ENCODE data around the gene FEZF1.

Gene FEZF1

DNA sequence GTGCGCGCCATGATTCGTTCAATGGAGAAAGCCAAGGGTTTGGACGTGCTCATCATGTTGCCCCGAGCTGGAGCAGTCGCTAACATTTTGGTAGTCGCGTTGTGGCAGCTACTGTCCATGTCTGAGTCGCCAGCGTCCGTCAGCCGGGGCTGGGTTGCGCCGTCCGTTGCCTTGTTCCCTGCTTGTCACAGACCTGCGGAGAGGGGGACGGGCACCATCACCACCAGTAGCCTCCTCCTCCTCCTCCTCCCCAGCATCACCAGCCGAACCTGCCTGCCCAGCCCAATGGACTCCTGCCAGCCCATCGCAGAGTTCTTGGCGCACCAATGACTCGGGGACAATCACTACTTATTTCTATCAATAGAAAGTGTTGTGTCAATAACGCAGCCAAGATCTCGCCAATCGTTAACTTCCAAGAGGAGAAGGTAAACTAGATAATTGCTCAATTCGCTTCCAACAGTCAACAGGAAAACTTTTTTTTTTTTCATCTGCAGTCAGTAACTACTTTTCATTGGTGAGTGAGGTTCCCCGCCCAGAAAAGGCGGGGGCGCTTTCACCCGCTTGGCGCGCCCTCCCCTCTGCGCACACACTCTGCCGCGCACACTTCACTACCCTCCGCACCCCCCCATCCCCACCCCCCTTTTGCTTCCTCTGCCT is at the start of gene FEZF1:
Gene FEZF1, minus strand, starts transcription at position 432 of the 657 bp plus-strand sequence. Its CDS starts 313 bp downstream, at position 119.
- Histone ChIP-seq H3K27ac (ENCODE audit: low read depth, low read length) (no peak within 1 kb of the TSS), H3K79me2 (ENCODE audit: control insufficient read depth, low read length) (no peaks in the 10 kb centered on the region), H3K4me3 (ENCODE audit: low read length) (no peak within 1 kb of the TSS), H3K4me1 (ENCODE audit: control insufficient read depth, low read length) (no peaks in the 10 kb centered on the region), H3K9me2 (replicated peaks; ENCODE audit: control insufficient read depth, low read length) (no peaks in the 10 kb centered on the region), H3K9me3 (ENCODE audit: control insufficient read depth, insufficient read depth, low read length) (peaks cover 19% of the 10 kb centered on the region; the same call in 1 of the 2 replicates), H3F3A (ENCODE audit: control insufficient read depth, insufficient read depth) (no peaks in the 10 kb centered on the region), H3K27me3 (ENCODE audit: control insufficient read depth, low read length) (peaks cover 2% of the 10 kb centered on the region; the same call in 1 of the 2 replicates), H3K36me3 (ENCODE audit: control insufficient read depth, low read length) (no peaks in the 10 kb centered on the region), H3K4me2 (ENCODE audit: low read length) (no peak within 1 kb of the TSS), H4K20me1 (ENCODE audit: control insufficient read depth, insufficient read depth, low read depth, low read length) (no peaks in the 10 kb centered on the region)
- TF ChIP-seq, protein P1, sequence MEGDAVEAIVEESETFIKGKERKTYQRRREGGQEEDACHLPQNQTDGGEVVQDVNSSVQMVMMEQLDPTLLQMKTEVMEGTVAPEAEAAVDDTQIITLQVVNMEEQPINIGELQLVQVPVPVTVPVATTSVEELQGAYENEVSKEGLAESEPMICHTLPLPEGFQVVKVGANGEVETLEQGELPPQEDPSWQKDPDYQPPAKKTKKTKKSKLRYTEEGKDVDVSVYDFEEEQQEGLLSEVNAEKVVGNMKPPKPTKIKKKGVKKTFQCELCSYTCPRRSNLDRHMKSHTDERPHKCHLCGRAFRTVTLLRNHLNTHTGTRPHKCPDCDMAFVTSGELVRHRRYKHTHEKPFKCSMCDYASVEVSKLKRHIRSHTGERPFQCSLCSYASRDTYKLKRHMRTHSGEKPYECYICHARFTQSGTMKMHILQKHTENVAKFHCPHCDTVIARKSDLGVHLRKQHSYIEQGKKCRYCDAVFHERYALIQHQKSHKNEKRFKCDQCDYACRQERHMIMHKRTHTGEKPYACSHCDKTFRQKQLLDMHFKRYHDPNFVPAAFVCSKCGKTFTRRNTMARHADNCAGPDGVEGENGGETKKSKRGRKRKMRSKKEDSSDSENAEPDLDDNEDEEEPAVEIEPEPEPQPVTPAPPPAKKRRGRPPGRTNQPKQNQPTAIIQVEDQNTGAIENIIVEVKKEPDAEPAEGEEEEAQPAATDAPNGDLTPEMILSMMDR (IDR thresholded peaks at IDR 0.05; ENCODE audit: low read depth, low read length, poor library complexity, severe bottlenecking), result no peak
- TF ChIP-seq EZH2phosphoT487 (IDR thresholded peaks at IDR 0.05; ENCODE audit: borderline replicate concordance, low read length), result no peak

DNA sequence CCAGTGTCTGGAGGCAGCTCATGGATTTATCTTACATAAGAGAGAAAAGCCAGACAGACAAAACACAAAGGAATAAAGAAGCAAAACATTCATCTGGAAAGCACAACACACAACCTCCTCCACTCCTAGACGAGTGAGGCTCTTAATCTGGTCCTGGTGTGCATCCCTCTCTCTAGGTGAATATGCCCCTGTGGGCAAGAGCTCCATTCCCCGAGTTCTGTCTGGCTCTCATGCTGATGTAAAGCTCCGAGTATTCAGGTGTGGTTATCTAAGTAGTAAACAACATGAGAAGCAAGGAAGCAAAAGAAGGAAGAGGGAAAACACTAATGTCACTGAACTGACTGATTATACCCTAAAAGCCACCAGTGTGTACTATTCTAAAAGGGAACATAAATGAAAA is 47.9 kb upstream of the FEZF1 start:
- no peaks in the 10 kb centered on the region for H3K79me2 ChIP-seq (ENCODE audit: control insufficient read depth, low read length)
- H3K27ac ChIP-seq (ENCODE audit: low read depth, low read length), result no peak overlapping the region
- H3F3A ChIP-seq (ENCODE audit: control insufficient read depth, insufficient read depth), result no peaks in the 10 kb centered on the region
- H3K4me1 ChIP-seq (ENCODE audit: control insufficient read depth, low read length), result no peaks in the 10 kb centered on the region
- no peaks in the 10 kb centered on the region for H4K20me1 ChIP-seq (ENCODE audit: control insufficient read depth, insufficient read depth, low read depth, low read length)
- H3K9me2 ChIP-seq (replicated peaks; ENCODE audit: control insufficient read depth, low read length), result no peaks in the 10 kb centered on the region
- no peaks in the 10 kb centered on the region for H3K36me3 ChIP-seq (ENCODE audit: control insufficient read depth, low read length)
- TF ChIP-seq EZH2phosphoT487 (IDR thresholded peaks at IDR 0.05; ENCODE audit: borderline replicate concordance, low read length), result no peak
- TF ChIP-seq, protein P1 (IDR thresholded peaks at IDR 0.05; ENCODE audit: low read depth, low read length, poor library complexity, severe bottlenecking), result no peak
- no peak overlapping the region for H3K4me3 ChIP-seq (ENCODE audit: low read length)
- H3K9me3 ChIP-seq (ENCODE audit: control insufficient read depth, insufficient read depth, low read length), result no peaks in the 10 kb centered on the region
- H3K27me3 ChIP-seq (ENCODE audit: control insufficient read depth, low read length), result no peaks in the 10 kb centered on the region
- no peak overlapping the region for H3K4me2 ChIP-seq (ENCODE audit: low read length)

DNA sequence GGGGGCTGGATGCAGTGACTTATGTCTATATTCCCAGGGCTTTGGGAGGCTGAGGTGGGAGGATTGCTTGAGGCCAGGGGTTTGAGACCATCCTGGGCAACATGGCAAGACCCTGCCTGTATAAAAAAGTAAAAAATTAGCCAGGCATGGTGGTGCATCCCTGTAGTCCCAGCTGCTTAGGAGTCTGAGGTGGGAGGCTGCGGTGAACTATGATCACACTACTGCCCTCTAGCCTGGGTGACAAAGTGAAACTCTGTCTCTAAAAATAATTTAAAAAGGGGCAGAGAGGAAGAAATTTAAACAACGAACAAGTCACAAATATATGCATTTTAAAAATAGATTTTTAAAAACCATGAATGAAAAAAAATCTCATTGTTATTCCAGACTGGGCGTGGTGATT is 46.2 kb upstream of the FEZF1 start:
- no peaks in the 10 kb centered on the region for H3K9me3 ChIP-seq (ENCODE audit: control insufficient read depth, insufficient read depth, low read length)
- H3K27me3 ChIP-seq (ENCODE audit: control insufficient read depth, low read length), result no peaks in the 10 kb centered on the region
- H3K4me1 ChIP-seq (ENCODE audit: control insufficient read depth, low read length), result no peaks in the 10 kb centered on the region
- H3K4me3 ChIP-seq (ENCODE audit: low read length), result no peak overlapping the region
- H3F3A ChIP-seq (ENCODE audit: control insufficient read depth, insufficient read depth), result no peaks in the 10 kb centered on the region
- H3K27ac ChIP-seq (ENCODE audit: low read depth, low read length), result no peak overlapping the region
- no peaks in the 10 kb centered on the region for H4K20me1 ChIP-seq (ENCODE audit: control insufficient read depth, insufficient read depth, low read depth, low read length)
- H3K79me2 ChIP-seq (ENCODE audit: control insufficient read depth, low read length), result no peaks in the 10 kb centered on the region
- H3K4me2 ChIP-seq (ENCODE audit: low read length), result no peak overlapping the region
- TF ChIP-seq, protein P1 (IDR thresholded peaks at IDR 0.05; ENCODE audit: low read depth, low read length, poor library complexity, severe bottlenecking), result no peak
- no peak for TF ChIP-seq EZH2phosphoT487 (IDR thresholded peaks at IDR 0.05; ENCODE audit: borderline replicate concordance, low read length)
- H3K36me3 ChIP-seq (ENCODE audit: control insufficient read depth, low read length), result no peaks in the 10 kb centered on the region
- no peaks in the 10 kb centered on the region for H3K9me2 ChIP-seq (replicated peaks; ENCODE audit: control insufficient read depth, low read length)
